Astrocyte (in vitro differentiated cells and primary cell): ENCODE results near the gene DDX6. TPM values are rescaled to one million over a fixed set of nuclear protein-coding genes. Genes with fewer than 3 reads are reported as not detected.
"Not testable (repeated sequence)": the region's sequence is repeated elsewhere in the genome, so short reads cannot be mapped to it uniquely, and the experiment has no call there.

Source experiments
- DNase-seq: peaks from one replicate; pipeline ENCODE4 v3.0.0-alpha.2; 2010; ENCODE audit warnings: low read depth
- FAIRE-seq: peaks from 2 replicates; lab custom pipeline; 2011; peaks lifted over from hg19 to GRCh38; lab: Jason Lieb, UNC
- H2AFZ ChIP-seq: 2 replicates; pipeline ENCODE4 v1.6.0; 2012; ENCODE audit warnings: low read depth, low read length, inconsistent platforms
- H3K27ac ChIP-seq: 2 replicates; pipeline ENCODE4 v1.5.1; 2011; ENCODE audit warnings: low read depth, low read length, inconsistent platforms
- H3K27me3 ChIP-seq: 2 replicates; pipeline ENCODE4 v1.6.0; 2011; ENCODE audit warnings: low read length, inconsistent platforms; ENCODE audit not compliant: insufficient read depth
- H3K36me3 ChIP-seq: 2 replicates; pipeline ENCODE4 v1.5.1; 2011; ENCODE audit warnings: low read length, inconsistent platforms; ENCODE audit not compliant: insufficient read depth
- H3K4me1 ChIP-seq: 2 replicates; pipeline ENCODE4 v1.5.1; 2011; ENCODE audit warnings: low read length, inconsistent platforms; ENCODE audit not compliant: insufficient read depth
- H3K4me2 ChIP-seq: 2 replicates; pipeline ENCODE4 v1.6.0; 2012; ENCODE audit warnings: low read length, inconsistent platforms
- H3K4me3 ChIP-seq: 2 replicates; pipeline ENCODE4 v1.5.1; 2011; ENCODE audit warnings: low read depth, mild to moderate bottlenecking, low read length, inconsistent platforms; ENCODE audit not compliant: insufficient read depth
- H3K79me2 ChIP-seq: 2 replicates; pipeline ENCODE4 v1.6.0; 2012; ENCODE audit warnings: mild to moderate bottlenecking, low read length, inconsistent platforms; ENCODE audit not compliant: insufficient read depth
- H3K9ac ChIP-seq: 2 replicates; pipeline ENCODE4 v1.6.0; 2012; ENCODE audit warnings: mild to moderate bottlenecking, low read length, inconsistent platforms
- H3K9me3 ChIP-seq: 2 replicates; pipeline ENCODE4 v1.5.1; 2012; ENCODE audit warnings: low read depth, mild to moderate bottlenecking, low read length, inconsistent platforms; ENCODE audit not compliant: insufficient read depth
- H4K20me1 ChIP-seq: 2 replicates; pipeline ENCODE4 v1.6.0; 2012; ENCODE audit warnings: low read length, inconsistent platforms; ENCODE audit not compliant: insufficient read depth
- H3K27ac Mint-ChIP-seq: one replicate; pipeline ENCODE4 v1.8.0; 2021; ENCODE audit warnings: mild to moderate bottlenecking, mixed read lengths; ENCODE audit not compliant: unreplicated experiment
- H3K27me3 Mint-ChIP-seq: one replicate; pipeline ENCODE4 v1.8.0; 2021; ENCODE audit warnings: low read depth, mixed read lengths; ENCODE audit not compliant: unreplicated experiment
- H3K36me3 Mint-ChIP-seq: one replicate; pipeline ENCODE4 v1.8.0; 2021; ENCODE audit warnings: low read depth, mixed read lengths; ENCODE audit not compliant: unreplicated experiment
- H3K4me1 Mint-ChIP-seq: one replicate; pipeline ENCODE4 v1.8.0; 2021; ENCODE audit warnings: low read depth, mixed read lengths; ENCODE audit not compliant: unreplicated experiment
- H3K4me3 Mint-ChIP-seq: one replicate; pipeline ENCODE4 v1.8.0; 2021; ENCODE audit warnings: mild to moderate bottlenecking, moderate library complexity, mixed read lengths; ENCODE audit not compliant: unreplicated experiment
- H3K9me3 Mint-ChIP-seq: one replicate; pipeline ENCODE4 v1.8.0; 2021; ENCODE audit warnings: mild to moderate bottlenecking, mixed read lengths; ENCODE audit not compliant: unreplicated experiment
- CTCF ChIP-seq: IDR thresholded peaks from 2 replicates; pipeline ENCODE4 v1.5.1; 2011; ENCODE audit warnings: low read depth, mild to moderate bottlenecking, inconsistent platforms, low read length, moderate library complexity; ENCODE audit not compliant: insufficient read depth
- EZH2 ChIP-seq: IDR thresholded peaks from 2 replicates; pipeline ENCODE4 v1.6.1; 2012; ENCODE audit warnings: mild to moderate bottlenecking, low read length, inconsistent platforms; ENCODE audit not compliant: insufficient read depth
- total RNA-seq: library from RNA; stranded (reverse); gene quantifications from 2 replicates; pipeline ENCODE4 v1.2.1, GENCODE V29; 2021

The DDX6 gene
- total RNA-seq, 1 donor from 2014 or later, result 196 TPM

GRCh38 chr11:118766035-118766434 is 24.9 kb downstream of the DDX6 start:
- no peak for TF ChIP-seq EZH2
- no peak for TF ChIP-seq CTCF
- Histone ChIP-seq H3K27ac (no peak overlapping the region), H3K9ac (no peak overlapping the region), H3K9me3 (no peaks in the 10 kb centered on the region), H3K79me2 (peaks cover 89% of the 10 kb centered on the region), H3K27me3 (no peaks in the 10 kb centered on the region), H2AFZ (no peak overlapping the region), H3K4me2 (no peak overlapping the region), H4K20me1 (peaks cover 89% of the 10 kb centered on the region), H3K36me3 (peaks cover 30% of the 10 kb centered on the region), H3K4me3 (no peak overlapping the region), H3K4me1 (peaks cover 8% of the 10 kb centered on the region)
- Mint-ChIP-seq H3K27me3 (no peaks in the 10 kb centered on the region), H3K4me3 (no peak overlapping the region), H3K36me3 (peaks cover 11% of the 10 kb centered on the region), H3K9me3 (no peaks in the 10 kb centered on the region), H3K27ac (no peak overlapping the region), H3K4me1 (peaks cover 6% of the 10 kb centered on the region)
- DNase-seq, result no peak
- no peak for FAIRE-seq

GRCh38 chr11:118765095-118765691 is 25.8 kb downstream of the DDX6 start:
- peaks cover 33% of the 10 kb centered on the region for H3K36me3 ChIP-seq
- not testable (repeated sequence) for H3K27ac Mint-ChIP-seq, H3K9me3 ChIP-seq, H3K4me1 ChIP-seq, H3K27me3 Mint-ChIP-seq, FAIRE-seq, H3K9me3 Mint-ChIP-seq, H3K4me2 ChIP-seq, H3K9ac ChIP-seq, H2AFZ ChIP-seq, DNase-seq, H3K4me1 Mint-ChIP-seq, H3K4me3 ChIP-seq, H3K4me3 Mint-ChIP-seq, H3K27ac ChIP-seq, H3K27me3 ChIP-seq
- H4K20me1 ChIP-seq, result peaks cover 89% of the 10 kb centered on the region
- peaks cover 11% of the 10 kb centered on the region for H3K36me3 Mint-ChIP-seq
- peaks cover 80% of the 10 kb centered on the region for H3K79me2 ChIP-seq

- Histone ChIP-seq H3K27ac (no peak overlapping the region), H2AFZ (no peak overlapping the region), H3K4me3 (no peak overlapping the region), H3K4me2 (no peak overlapping the region), H3K4me1 (no peaks in the 10 kb centered on the region), H3K36me3 (peaks cover 42% of the 10 kb centered on the region), H3K79me2 (peaks cover 60% of the 10 kb centered on the region), H3K9me3 (no peaks in the 10 kb centered on the region), H3K9ac (no peak overlapping the region), H3K27me3 (no peaks in the 10 kb centered on the region), H4K20me1 (peaks cover 84% of the 10 kb centered on the region)
- TF ChIP-seq CTCF (no peak), EZH2 (no peak)
- Mint-ChIP-seq H3K36me3 (peaks cover 8% of the 10 kb centered on the region), H3K4me1 (no peaks in the 10 kb centered on the region), H3K9me3 (no peaks in the 10 kb centered on the region), H3K4me3 (no peak overlapping the region), H3K27ac (no peak overlapping the region), H3K27me3 (no peaks in the 10 kb centered on the region)
- no peak for FAIRE-seq
- DNase-seq, result no peak
Observed at GRCh38 chr11:118763041-118763440, 27.9 kb downstream of the DDX6 start.

- H3K4me3 Mint-ChIP-seq, H3K4me1 Mint-ChIP-seq, H3K36me3 Mint-ChIP-seq, H3K27me3 Mint-ChIP-seq, FAIRE-seq, H3K9ac ChIP-seq, H3K9me3 ChIP-seq, H3K9me3 Mint-ChIP-seq, H2AFZ ChIP-seq, DNase-seq, H3K27me3 ChIP-seq, H3K4me2 ChIP-seq, H3K27ac Mint-ChIP-seq, H3K4me3 ChIP-seq, H3K4me1 ChIP-seq, H3K27ac ChIP-seq: not testable (repeated sequence)
- H3K36me3 ChIP-seq, result peaks cover 52% of the 10 kb centered on the region
- H3K79me2 ChIP-seq, result peaks cover 50% of the 10 kb centered on the region
- peaks cover 78% of the 10 kb centered on the region for H4K20me1 ChIP-seq
Observed at GRCh38 chr11:118761981-118762380, 29.0 kb downstream of the DDX6 start.
